ENCODE measurements around the gene MYBBP1A. TPM values are rescaled to one million over a fixed set of nuclear protein-coding genes. Genes with fewer than 3 reads are reported as not detected.

Gene MYBBP1A
- total RNA-seq, 4 donors from 2014 or later: 25.4 to 148 (median 81.5) TPM

GRCh38 chr17:4534515-4534914 is 20.7 kb downstream of the MYBBP1A start:
- intact Hi-C loops (cut with DNase I; ENCODE audit: low total_unique reads) (no loop called here), in situ Hi-C loops (cut with MboI; ENCODE audit: low pct_ligation_motif_present in 1 of 4, low pct_unique_long_range_greater_than_20kb in 1 of 4, low sequenced_read_pairs in 3 of 4) (no loop called here)
- H3K9me3 ChIP-seq: no peaks in the 10 kb centered on the region
- peaks cover 24% of the 10 kb centered on the region for H3K27me3 ChIP-seq
- no peak overlapping the region for H3K4me3 ChIP-seq
- TF ChIP-seq CTCF (IDR thresholded peaks at IDR 0.05): no peak
- no peak for TF ChIP-seq POLR2A (IDR thresholded peaks at IDR 0.05)
- TF ChIP-seq EP300 (IDR thresholded peaks at IDR 0.05; ENCODE audit: low read depth): no peak
- TF ChIP-seq POLR2AphosphoS5 (IDR thresholded peaks at IDR 0.05): no peak
- no peak for DNase-seq
- H3K27ac ChIP-seq: peak overlapping the region in 3 of 4 donors; percentile 34 to 50 (median 45)
- H3K36me3 ChIP-seq: peaks cover 0 to 11% (median 4%) of the 10 kb centered on the region in 4 donors
- peaks cover 6 to 39% (median 24%) of the 10 kb centered on the region in 4 donors for H3K4me1 ChIP-seq
- WGBS, 2 donors (ENCODE audit: low coverage in 1 of 2): 36% methylated on average over 16 of the region's 17 CpGs; no CpG with 5 or more reads in 1 of the 2 donors

GRCh38 chr17:4533523-4534504 is 21.4 kb downstream of the MYBBP1A start:
- TF ChIP-seq CTCF (IDR thresholded peaks at IDR 0.05) (no peak), POLR2A (IDR thresholded peaks at IDR 0.05) (no peak), POLR2AphosphoS5 (IDR thresholded peaks at IDR 0.05) (no peak), EP300 (IDR thresholded peaks at IDR 0.05; ENCODE audit: low read depth) (no peak)
- H3K9me3 ChIP-seq: no peaks in the 10 kb centered on the region
- peaks cover 6 to 39% (median 24%) of the 10 kb centered on the region in 4 donors for H3K4me1 ChIP-seq
- in situ Hi-C loops (cut with MboI; ENCODE audit: low pct_ligation_motif_present in 1 of 4, low pct_unique_long_range_greater_than_20kb in 1 of 4, low sequenced_read_pairs in 3 of 4): no loop called here
- H3K27ac ChIP-seq: peak overlapping the region; percentile 13 to 50 (median 40)
- H3K27me3 ChIP-seq: peaks cover 24% of the 10 kb centered on the region
- peak; percentile 59 for DNase-seq
- 0 to 48% methylated on average over 1 to 23 of the region's 23 CpGs for WGBS, 2 donors (ENCODE audit: low coverage in 1 of 2)
- H3K36me3 ChIP-seq: peaks cover 0 to 4% (median under 1%) of the 10 kb centered on the region in 4 donors
- intact Hi-C loops (cut with DNase I; ENCODE audit: low total_unique reads): no loop called here
- H3K4me3 ChIP-seq: no peak overlapping the region

GRCh38 chr17:4532860-4533522 is 22.2 kb downstream of the MYBBP1A start:
- no peaks in the 10 kb centered on the region for H3K36me3 ChIP-seq
- peak overlapping the region in 2 of 4 donors; percentile 45 to 50 for H3K27ac ChIP-seq
- H3K27me3 ChIP-seq: peaks cover 24% of the 10 kb centered on the region
- 88% methylated on average over 33 of the region's 33 CpGs; no CpG with 5 or more reads in 1 of the 2 donors for WGBS, 2 donors (ENCODE audit: low coverage in 1 of 2)
- H3K9me3 ChIP-seq: no peaks in the 10 kb centered on the region
- H3K4me1 ChIP-seq: peaks cover 6 to 37% (median 24%) of the 10 kb centered on the region in 4 donors
- in situ Hi-C loops (cut with MboI; ENCODE audit: low pct_ligation_motif_present in 1 of 4, low pct_unique_long_range_greater_than_20kb in 1 of 4, low sequenced_read_pairs in 3 of 4) (no loop called here), intact Hi-C loops (cut with DNase I; ENCODE audit: low total_unique reads) (no loop called here)
- DNase-seq: no peak
- no peak overlapping the region for H3K4me3 ChIP-seq
- TF ChIP-seq CTCF (IDR thresholded peaks at IDR 0.05) (no peak), POLR2AphosphoS5 (IDR thresholded peaks at IDR 0.05) (no peak), POLR2A (IDR thresholded peaks at IDR 0.05) (no peak), EP300 (IDR thresholded peaks at IDR 0.05; ENCODE audit: low read depth) (no peak)
